BLaER1 (cell line): ENCODE measurements around the gene KRTAP4-6.
"Not testable (repeated sequence)": the region's sequence is repeated elsewhere in the genome, so short reads cannot be mapped to it uniquely, and the experiment has no call there.

Experiments used
- H3K27ac ChIP-seq: shearing (Covaris generic); formaldehyde crosslinking; 2 replicates; pipeline ENCODE4 v1.8.1; 2022
- H3K27me3 ChIP-seq: shearing (Covaris generic); formaldehyde crosslinking; 2 replicates; pipeline ENCODE4 v1.8.1; 2022
- H3K36me3 ChIP-seq: shearing (Covaris generic); formaldehyde crosslinking; 2 replicates; pipeline ENCODE4 v1.8.1; 2022
- H3K4me1 ChIP-seq: shearing (Covaris generic); formaldehyde crosslinking; 2 replicates; pipeline ENCODE4 v1.8.1; 2022
- H3K4me2 ChIP-seq: shearing (Covaris generic); formaldehyde crosslinking; 2 replicates; pipeline ENCODE4 v1.8.1; 2022
- H3K4me3 ChIP-seq: shearing (Covaris generic); formaldehyde crosslinking; 2 replicates; pipeline ENCODE4 v1.8.1; 2022
- H3K9ac ChIP-seq: shearing (Covaris generic); formaldehyde crosslinking; 2 replicates; pipeline ENCODE4 v1.8.1; 2022
- H3K9me3 ChIP-seq: shearing (Covaris generic); formaldehyde crosslinking; 2 replicates; pipeline ENCODE4 v1.8.1; 2022
- H4K20me1 ChIP-seq: shearing (Covaris generic); formaldehyde crosslinking; 2 replicates; pipeline ENCODE4 v1.8.1; 2022
- Cebpa-rat ChIP-seq: shearing (Covaris generic); IDR thresholded peaks from 2 replicates; pipeline ENCODE4 v1.8.1; 2022

Gene KRTAP4-6

DNA sequence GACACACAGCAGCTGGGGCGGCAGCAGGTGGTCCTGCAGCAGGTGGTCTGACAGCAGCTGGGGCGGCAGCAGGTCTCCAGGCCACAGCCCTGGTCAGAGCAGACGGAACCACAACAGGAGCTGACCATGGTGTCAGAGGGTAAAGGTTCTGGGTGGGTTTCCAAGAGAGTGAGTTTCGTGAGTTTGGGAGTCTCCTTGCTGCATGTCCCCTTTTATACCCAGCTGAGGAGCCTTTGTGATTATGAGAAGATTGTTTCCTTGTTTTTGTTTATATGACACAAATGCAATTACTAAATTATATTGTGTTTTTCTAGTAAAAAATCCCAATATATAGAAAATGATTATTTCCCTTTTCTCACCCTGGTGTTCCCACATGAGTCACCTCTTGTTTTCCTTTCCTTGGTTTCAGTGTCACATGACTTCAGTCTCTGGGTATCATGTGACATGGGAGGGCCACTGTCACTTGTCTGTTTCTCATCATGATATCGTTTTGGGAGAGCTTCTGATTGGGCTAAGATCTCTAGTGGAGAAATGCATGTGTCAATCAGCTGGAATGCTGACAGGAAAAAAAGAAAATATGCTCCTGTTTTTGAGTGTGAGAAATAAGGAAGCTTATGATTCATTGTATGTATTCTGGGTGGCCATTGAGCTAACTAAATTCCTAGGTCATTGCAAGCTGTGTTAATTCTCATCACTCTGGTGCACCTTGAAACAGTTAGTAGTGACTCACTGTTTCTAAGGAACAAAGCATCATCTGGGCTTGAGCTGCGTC lies at the start of gene KRTAP4-6:
TSS of gene KRTAP4-6 (minus strand) at position 185 of the 772 bp plus-strand sequence. CDS start at position 128, 57 bp downstream.
- Histone ChIP-seq H3K27me3 (no peaks in the 10 kb centered on the region), H3K4me3 (no peak within 1 kb of the TSS), H3K4me1 (no peaks in the 10 kb centered on the region), H4K20me1 (no peaks in the 10 kb centered on the region), H3K4me2 (no peak within 1 kb of the TSS), H3K9ac (no peak within 1 kb of the TSS), H3K9me3 (peaks cover 55% of the 10 kb centered on the region), H3K27ac (no peak within 1 kb of the TSS), H3K36me3 (no peaks in the 10 kb centered on the region)
- TF ChIP-seq Cebpa-rat = no peak

DNA sequence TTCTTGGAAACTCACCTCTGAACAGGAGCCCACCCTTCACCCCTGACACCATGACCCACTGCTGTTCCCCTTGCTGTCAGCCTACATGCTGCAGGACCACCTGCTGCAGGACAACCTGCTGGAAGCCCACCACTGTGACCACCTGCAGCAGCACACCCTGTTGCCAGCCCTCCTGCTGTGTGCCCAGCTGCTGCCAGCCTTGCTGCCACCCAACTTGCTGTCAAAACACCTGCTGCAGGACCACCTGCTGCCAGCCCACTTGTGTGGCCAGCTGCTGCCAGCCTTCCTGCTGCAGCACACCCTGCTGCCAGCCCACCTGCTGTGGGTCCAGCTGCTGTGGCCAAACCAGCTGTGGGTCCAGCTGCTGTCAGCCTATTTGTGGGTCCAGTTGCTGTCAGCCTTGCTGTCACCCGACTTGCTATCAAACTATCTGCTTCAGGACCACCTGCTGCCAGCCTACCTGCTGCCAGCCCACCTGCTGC lies 49.5 kb upstream of the KRTAP4-6 start, which contains the start of gene KRTAP9-1:
TSS of gene KRTAP9-1 (plus strand) at position 51 of the 482 bp plus-strand sequence. CDS start at position 51, 0 bp downstream.
- not testable (repeated sequence) for H3K4me2 ChIP-seq, H4K20me1 ChIP-seq, H3K27me3 ChIP-seq, H3K9ac ChIP-seq, H3K9me3 ChIP-seq, H3K36me3 ChIP-seq, H3K27ac ChIP-seq, H3K4me1 ChIP-seq, H3K4me3 ChIP-seq

DNA sequence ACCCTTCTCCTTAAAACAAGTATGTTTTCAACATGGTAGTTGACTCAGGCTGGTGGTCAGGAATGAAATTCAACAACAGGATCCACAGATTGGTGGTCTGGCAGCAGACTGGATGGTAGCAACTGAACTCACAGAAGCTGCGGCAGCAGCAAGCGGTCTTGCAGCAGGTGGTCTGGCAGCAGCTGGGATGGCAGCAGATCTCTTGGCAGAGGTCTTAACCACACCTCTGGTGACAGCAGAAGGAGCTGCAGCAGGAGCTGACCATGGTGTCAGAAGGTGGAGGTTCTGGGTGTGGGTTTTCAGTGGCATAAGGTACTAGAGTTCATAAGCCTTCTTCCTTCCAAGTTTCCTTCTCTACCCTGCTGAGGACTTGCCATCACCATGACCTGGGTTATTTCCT lies 46.5 kb upstream of the KRTAP4-6 start:
- no peak for TF ChIP-seq Cebpa-rat
- Histone ChIP-seq H3K36me3 (no peaks in the 10 kb centered on the region), H3K27me3 (no peaks in the 10 kb centered on the region), H4K20me1 (no peaks in the 10 kb centered on the region), H3K4me2 (no peak overlapping the region), H3K9me3 (no peaks in the 10 kb centered on the region), H3K9ac (no peak overlapping the region), H3K4me3 (no peak overlapping the region), H3K27ac (no peak overlapping the region), H3K4me1 (no peaks in the 10 kb centered on the region)

DNA sequence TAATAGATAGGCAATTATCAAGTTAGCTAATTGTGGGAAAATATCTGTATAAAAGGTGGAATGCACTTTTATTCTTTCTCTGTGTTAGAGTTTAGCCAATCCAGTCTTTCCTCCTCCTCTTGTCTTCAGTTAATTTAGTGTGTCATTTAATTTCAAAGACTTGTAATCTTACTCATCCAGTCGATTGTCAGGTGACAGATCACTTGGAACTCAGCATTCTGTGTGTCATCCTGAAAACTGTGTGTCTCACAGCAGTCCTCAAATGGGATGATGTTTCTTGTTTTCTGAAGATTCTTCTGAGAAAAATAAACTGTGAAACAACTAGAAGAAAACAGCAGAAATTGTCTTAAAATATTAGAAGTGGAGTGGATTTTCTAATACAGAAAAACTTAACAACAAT lies 44.7 kb upstream of the KRTAP4-6 start:
- no peak overlapping the region for H3K9ac ChIP-seq
- no peaks in the 10 kb centered on the region for H4K20me1 ChIP-seq
- H3K4me2 ChIP-seq = no peak overlapping the region
- TF ChIP-seq Cebpa-rat = no peak
- H3K4me1 ChIP-seq = no peaks in the 10 kb centered on the region
- H3K27ac ChIP-seq = no peak overlapping the region
- H3K9me3 ChIP-seq = no peaks in the 10 kb centered on the region
- no peaks in the 10 kb centered on the region for H3K36me3 ChIP-seq
- H3K27me3 ChIP-seq = no peaks in the 10 kb centered on the region
- H3K4me3 ChIP-seq = no peak overlapping the region

DNA sequence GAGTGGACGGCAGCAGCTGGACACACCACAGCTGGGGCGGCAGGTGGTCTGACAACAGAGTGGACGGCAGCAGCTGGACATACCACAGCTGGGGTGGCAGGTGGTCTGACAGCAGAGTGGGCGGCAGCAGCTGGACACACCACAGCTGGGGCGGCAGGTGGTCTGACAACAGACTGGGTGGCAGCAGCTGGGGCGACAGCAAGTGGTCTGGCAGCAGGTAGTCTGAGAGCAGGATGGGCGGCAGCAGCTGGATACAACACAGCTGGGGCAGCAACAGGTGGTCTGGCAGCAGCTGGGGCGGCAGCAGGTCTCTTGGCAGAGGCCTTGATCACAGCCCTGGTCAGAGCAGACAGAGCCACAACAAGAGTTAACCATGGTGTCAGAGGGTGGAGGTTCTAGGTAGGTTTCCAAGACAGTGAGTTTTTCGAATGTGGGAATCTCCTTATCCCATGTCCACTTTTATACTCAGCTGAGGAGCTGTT lies 44.2 kb upstream of the KRTAP4-6 start, which contains the start of gene KRTAP4-1:
TSS of gene KRTAP4-1 (minus strand) at position 432 of the 482 bp plus-strand sequence. CDS start at position 375, 57 bp downstream.
- Histone ChIP-seq H3K4me1 (no peaks in the 10 kb centered on the region), H3K36me3 (no peaks in the 10 kb centered on the region), H3K9ac (no peak within 1 kb of the TSS), H3K27ac (no peak within 1 kb of the TSS), H3K27me3 (no peaks in the 10 kb centered on the region), H4K20me1 (no peaks in the 10 kb centered on the region), H3K4me2 (no peak within 1 kb of the TSS), H3K4me3 (no peak within 1 kb of the TSS), H3K9me3 (no peaks in the 10 kb centered on the region)
- no peak for TF ChIP-seq Cebpa-rat

DNA sequence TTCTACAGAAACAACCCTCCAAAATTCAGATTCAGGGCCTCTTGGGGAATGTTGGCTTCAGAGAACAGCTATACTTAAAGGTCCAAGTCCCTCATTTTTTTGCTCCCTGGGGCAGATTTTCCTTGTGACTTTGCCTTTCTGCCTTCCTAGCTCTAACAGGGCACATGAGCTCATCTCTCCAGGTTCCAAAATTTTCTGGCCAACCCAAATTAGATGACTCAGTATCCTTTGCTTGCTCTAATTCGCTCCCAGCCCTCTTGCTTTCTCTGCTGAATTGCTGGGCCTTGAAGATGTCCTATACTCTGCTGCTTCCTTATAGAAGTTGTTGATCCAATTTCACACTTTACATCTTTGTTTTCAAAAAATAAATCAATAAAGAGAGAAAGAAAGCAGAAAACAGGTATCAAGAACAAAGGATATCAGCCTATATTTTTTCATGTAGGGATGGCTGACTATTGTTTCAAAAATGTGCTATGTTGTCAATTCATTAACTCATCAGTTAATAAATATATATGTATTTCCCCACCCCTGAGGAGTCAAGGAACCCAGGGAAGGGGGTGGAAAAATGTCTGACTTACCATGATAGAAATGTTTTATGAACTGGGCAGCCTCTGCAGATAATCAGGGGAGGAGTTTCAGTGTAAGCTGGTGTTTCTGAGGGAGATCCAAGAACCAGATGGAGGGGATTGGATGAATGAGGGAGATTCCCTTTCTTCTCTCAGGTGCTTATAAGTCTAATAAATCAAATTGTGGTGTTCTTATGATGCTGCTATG lies 38.7 kb upstream of the KRTAP4-6 start:
- no peak overlapping the region for H3K27ac ChIP-seq
- no peaks in the 10 kb centered on the region for H3K36me3 ChIP-seq
- H4K20me1 ChIP-seq = no peaks in the 10 kb centered on the region
- H3K9ac ChIP-seq = no peak overlapping the region
- no peak overlapping the region for H3K4me2 ChIP-seq
- peaks cover 28% of the 10 kb centered on the region for H3K4me1 ChIP-seq
- H3K9me3 ChIP-seq = no peaks in the 10 kb centered on the region
- no peaks in the 10 kb centered on the region for H3K27me3 ChIP-seq
- H3K4me3 ChIP-seq = no peak overlapping the region
- TF ChIP-seq Cebpa-rat = no peak

DNA sequence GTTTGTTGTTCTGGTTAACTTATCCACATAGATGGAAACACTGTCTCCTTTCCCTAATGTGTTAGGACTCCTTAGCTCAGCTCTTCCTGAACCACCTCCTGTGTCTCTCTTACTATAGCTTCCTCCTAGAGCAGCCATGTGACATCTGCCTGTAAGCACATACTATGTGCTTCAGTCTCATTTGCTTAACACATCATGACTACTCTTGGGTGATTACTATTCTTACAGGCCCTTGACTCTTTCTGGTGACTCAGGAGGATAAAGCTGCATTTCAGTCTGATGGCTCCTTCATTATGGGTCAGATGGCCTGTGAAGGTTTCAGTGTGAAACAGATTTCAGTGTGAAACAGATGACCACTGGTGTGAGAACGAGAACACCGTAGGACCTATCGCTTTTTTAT lies 38.0 kb upstream of the KRTAP4-6 start:
- Histone ChIP-seq H3K36me3 (no peaks in the 10 kb centered on the region), H3K27me3 (no peaks in the 10 kb centered on the region), H3K9ac (no peak overlapping the region), H3K4me3 (no peak overlapping the region), H3K9me3 (no peaks in the 10 kb centered on the region), H3K4me2 (no peak overlapping the region), H3K27ac (no peak overlapping the region), H4K20me1 (no peaks in the 10 kb centered on the region), H3K4me1 (peaks cover 28% of the 10 kb centered on the region)
- TF ChIP-seq Cebpa-rat = no peak

DNA sequence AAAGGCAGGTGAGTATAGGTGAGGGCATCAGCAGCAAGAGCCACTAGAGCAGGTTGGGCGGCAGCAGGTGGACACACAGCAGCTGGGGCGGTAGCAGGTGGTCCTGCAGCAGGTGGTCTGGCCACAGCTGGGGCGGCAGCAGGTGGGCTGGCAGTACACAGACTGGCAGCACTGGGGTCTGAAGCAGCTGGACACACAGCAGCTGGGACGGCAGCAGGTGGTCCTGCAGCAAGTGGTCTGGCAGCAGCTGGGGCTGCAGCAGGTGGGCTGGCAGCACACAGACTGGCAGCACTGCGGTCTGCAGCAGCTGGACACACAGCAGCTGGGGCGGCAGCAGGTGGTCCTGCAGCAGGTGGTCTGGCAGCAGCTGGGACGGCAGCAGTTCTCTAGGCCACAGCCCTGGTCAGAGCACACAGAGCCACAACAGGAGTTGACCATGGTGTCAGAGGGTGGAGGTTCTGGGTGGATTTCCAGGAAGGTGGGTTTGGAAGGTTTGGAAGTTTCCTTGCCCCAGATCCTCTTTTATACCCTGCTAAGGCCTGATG lies 37.5 kb upstream of the KRTAP4-6 start, which contains the start of gene KRTAP4-2:
TSS of gene KRTAP4-2 (minus strand) at position 495 of the 545 bp plus-strand sequence. CDS start at position 438, 57 bp downstream.
- TF ChIP-seq Cebpa-rat = no peak
- no peak within 1 kb of the TSS for H3K27ac ChIP-seq
- H3K9ac ChIP-seq = no peak within 1 kb of the TSS
- H3K4me3 ChIP-seq = no peak within 1 kb of the TSS
- H3K36me3 ChIP-seq = no peaks in the 10 kb centered on the region
- H3K9me3 ChIP-seq = no peaks in the 10 kb centered on the region
- no peaks in the 10 kb centered on the region for H4K20me1 ChIP-seq
- no peaks in the 10 kb centered on the region for H3K27me3 ChIP-seq
- H3K4me2 ChIP-seq = peak within 1 kb of the TSS; percentile 86
- H3K4me1 ChIP-seq = peaks cover 28% of the 10 kb centered on the region

DNA sequence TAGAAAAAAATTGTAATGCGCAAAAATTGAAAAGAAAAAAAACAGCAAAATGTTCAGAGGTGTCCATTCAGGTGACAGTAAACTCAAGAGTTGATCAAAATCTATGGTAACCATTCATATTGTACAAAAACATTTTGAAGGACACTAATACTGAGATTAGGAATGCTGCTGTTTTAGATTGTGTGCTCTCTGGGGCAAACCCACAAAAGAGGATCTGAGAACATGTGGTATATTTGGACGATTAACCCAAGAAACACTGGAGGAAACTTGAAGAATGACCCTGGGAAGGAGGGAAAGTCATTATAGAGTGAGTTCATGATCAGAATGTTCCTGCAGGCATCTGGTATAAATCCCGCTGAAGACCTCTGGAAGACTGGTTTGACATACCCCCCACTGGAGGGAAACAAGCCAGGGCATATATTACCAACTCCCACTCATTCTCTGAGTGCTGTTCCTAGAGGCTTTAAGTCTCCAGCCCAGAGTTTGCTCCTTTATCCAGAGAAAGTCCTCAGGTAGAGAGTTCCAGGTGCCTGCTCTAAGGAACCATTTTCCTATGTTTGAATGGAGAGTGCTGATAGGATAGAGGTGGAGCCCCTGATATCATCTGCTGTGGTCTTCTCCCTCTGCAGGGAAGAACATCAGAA lies 36.5 kb upstream of the KRTAP4-6 start:
- Histone ChIP-seq H3K27ac (no peak overlapping the region), H3K4me2 (peak overlapping the region; percentile 86), H3K4me3 (no peak overlapping the region), H4K20me1 (no peaks in the 10 kb centered on the region), H3K27me3 (no peaks in the 10 kb centered on the region), H3K36me3 (no peaks in the 10 kb centered on the region), H3K9ac (no peak overlapping the region), H3K4me1 (peaks cover 28% of the 10 kb centered on the region), H3K9me3 (no peaks in the 10 kb centered on the region)
- no peak for TF ChIP-seq Cebpa-rat
